IPS DF 19.7 (cell line): ENCODE results near the gene TSPY10.
"Not testable (repeated sequence)": the region's sequence is repeated elsewhere in the genome, so short reads cannot be mapped to it uniquely, and the experiment has no call there.

Experiments
- DNase-seq: peaks from one replicate; pipeline ENCODE4 v3.0.0-alpha.2; 2013; ENCODE audit warnings: low read depth, low spot score

Gene TSPY10, protein sequence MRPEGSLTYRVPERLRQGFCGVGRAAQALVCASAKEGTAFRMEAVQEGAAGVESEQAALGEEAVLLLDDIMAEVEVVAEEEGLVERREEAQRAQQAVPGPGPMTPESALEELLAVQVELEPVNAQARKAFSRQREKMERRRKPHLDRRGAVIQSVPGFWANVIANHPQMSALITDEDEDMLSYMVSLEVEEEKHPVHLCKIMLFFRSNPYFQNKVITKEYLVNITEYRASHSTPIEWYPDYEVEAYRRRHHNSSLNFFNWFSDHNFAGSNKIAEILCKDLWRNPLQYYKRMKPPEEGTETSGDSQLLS

GRCh38 chrY:9527580-9527979 is at the start of gene TSPY10:
TSPY10 (plus strand) TSS chrY:9527880; CDS start chrY:9527926, 46 bp downstream.
- not testable (repeated sequence) for DNase-seq

- not testable (repeated sequence) for DNase-seq
These were observed 40.7 kb upstream of the TSPY10 start, which contains the start of gene TSPY9 for GRCh38 chrY:9486967-9487366. TSPY9 (plus strand) TSS chrY:9487267; CDS start chrY:9487313, 46 bp downstream.

DNA sequence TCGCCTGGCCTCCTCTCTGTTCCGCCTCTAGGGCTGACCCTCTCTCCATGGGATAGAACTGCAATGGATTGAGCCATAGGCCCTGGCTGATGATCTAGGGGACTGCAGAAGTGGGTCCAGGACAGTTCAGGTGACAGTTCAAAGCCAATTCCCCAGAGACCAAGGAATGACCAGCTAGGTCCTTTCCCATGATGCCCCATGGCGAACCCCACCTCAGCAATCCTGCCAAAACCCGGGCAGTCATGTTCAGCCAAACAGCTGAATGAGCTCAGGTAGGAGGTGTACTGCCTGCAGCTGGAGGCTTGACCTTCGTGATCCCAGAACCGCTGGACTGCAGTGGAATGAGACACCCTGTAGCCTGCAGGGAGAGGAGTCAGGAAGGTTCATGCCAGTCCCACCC is 23.3 kb upstream of the TSPY10 start:
- not testable (repeated sequence) for DNase-seq

GRCh38 chrY:9516287-9516686 is 11.4 kb upstream of the TSPY10 start:
- not testable (repeated sequence) for DNase-seq
